A673 (cell line): ENCODE measurements around the gene PYGB. TPM values are rescaled to one million over a fixed set of nuclear protein-coding genes. Genes with fewer than 3 reads are reported as not detected.
A peak's percentile ranks its signal among the peaks of the same experiment; 100 is the strongest.

Source experiments
- BruUV-seq: library from RNA; stranded (reverse); fragments of 400-500 nt; replicated peaks from 2 replicates; lab custom pipeline; 2021; lab: Mats Ljungman, UMichigan
- CTCF ChIA-PET: fragments of 300-600 bp; sonication (Branson Sonifier 250); formaldehyde crosslinking; loops from one replicate; lab custom pipeline; 2022; ENCODE audit warnings: antibody characterized with exemption; lab: Charles Lee
- POLR2A ChIA-PET: fragments of 300-600 bp; sonication (Branson Sonifier 250); formaldehyde crosslinking; loops from one replicate; lab custom pipeline; 2022; ENCODE audit warnings: antibody characterized with exemption; ENCODE audit not compliant: low non-redundant PET; lab: Charles Lee
- DNase-seq: peaks from one replicate; pipeline ENCODE4 v3.0.0-alpha.2; 2015; ENCODE audit warnings: low spot score
- H3K27ac ChIP-seq: fragments of 200-600 bp; sonication (generic); 2 replicates; pipeline ENCODE4 v1.5.1; 2016; ENCODE audit warnings: mixed run types, low read depth, mild to moderate bottlenecking, mixed read lengths, antibody characterized with exemption, low read length; ENCODE audit not compliant: poor library complexity, severe bottlenecking
- H3K27me3 ChIP-seq: fragments of 200-600 bp; sonication (generic); replicated peaks from 2 replicates; pipeline ENCODE4 v1.6.1; 2017; ENCODE audit warnings: mixed run types, low read depth, mild to moderate bottlenecking, mixed read lengths, antibody characterized with exemption, low read length; ENCODE audit not compliant: insufficient read depth, poor library complexity
- H3K36me3 ChIP-seq: fragments of 200-600 bp; sonication (generic); 2 replicates; pipeline ENCODE4 v1.6.1; 2016; ENCODE audit warnings: mixed run types, mild to moderate bottlenecking, mixed read lengths, antibody characterized with exemption, low read length; ENCODE audit not compliant: insufficient read depth, poor library complexity, severe bottlenecking
- H3K4me1 ChIP-seq: fragments of 200-600 bp; sonication (generic); 2 replicates; pipeline ENCODE4 v1.6.1; 2017; ENCODE audit warnings: mixed run types, mild to moderate bottlenecking, mixed read lengths, antibody characterized with exemption, low read length; ENCODE audit not compliant: insufficient read depth, poor library complexity, severe bottlenecking
- H3K4me3 ChIP-seq: fragments of 200-600 bp; sonication (generic); 2 replicates; pipeline ENCODE4 v1.5.1; 2016; ENCODE audit warnings: low read depth, mixed run types, mild to moderate bottlenecking, mixed read lengths, low read length; ENCODE audit not compliant: poor library complexity, severe bottlenecking
- H3K9me3 ChIP-seq: fragments of 200-600 bp; sonication (generic); 2 replicates; pipeline ENCODE4 v1.6.1; 2016; ENCODE audit warnings: mixed run types, low read depth, mild to moderate bottlenecking, mixed read lengths, antibody characterized with exemption, low read length; ENCODE audit not compliant: poor library complexity, severe bottlenecking
- EZH2 ChIP-seq: fragments of 200-600 bp; sonication (generic); IDR thresholded peaks from 2 replicates; pipeline ENCODE4 v1.6.1; 2017; ENCODE audit warnings: borderline replicate concordance, low read depth, mild to moderate bottlenecking, mixed read lengths, antibody characterized with exemption, low read length; ENCODE audit not compliant: poor library complexity, severe bottlenecking
- intact Hi-C: fragments of 100-400 bp; cut with micrococcal nuclease; formaldehyde crosslinking; loops from one replicate; pipeline ENCODE4 v1.10.0; 2022; ENCODE audit not compliant: unreplicated experiment
- total RNA-seq: library from RNA; stranded (reverse); gene quantifications from 2 replicates; pipeline ENCODE4 v1.2.3, GENCODE V29; 2021
- TF ChIP-seq, protein P1 (sequence below): fragments of 300-800, 200-600 bp; sonication (generic); conservative IDR thresholded peaks from 2 replicates; pipeline ENCODE4 v1.5.1; 2017; ENCODE audit warnings: low read depth, mild to moderate bottlenecking, antibody characterized with exemption, low read length, moderate library complexity, mixed read lengths

The PYGB gene
- total RNA-seq, 1 experiment from 2014 or later: 52.3 TPM

DNA sequence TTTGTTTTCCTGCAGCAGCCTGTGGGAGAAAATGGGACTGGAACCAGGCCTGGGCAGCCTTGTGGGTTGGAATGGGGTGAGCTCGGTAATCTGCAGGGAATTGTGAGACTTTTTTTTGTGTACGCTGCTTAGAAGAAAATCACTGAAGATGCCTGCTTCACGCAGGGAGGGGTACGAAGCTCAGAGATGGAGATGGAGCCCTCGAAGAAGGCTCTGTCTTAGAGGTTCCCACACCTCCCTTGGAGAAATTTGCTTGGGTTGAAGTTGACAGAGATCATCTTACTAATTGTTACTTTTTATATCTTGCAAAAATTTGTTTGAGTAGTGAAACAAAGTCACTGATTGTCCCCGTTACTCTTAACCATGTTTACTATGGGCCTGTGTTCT, 894 bp downstream of the PYGB start:
- intact Hi-C loops: loop anchor here (5.0 kb wide), 1 partner anchor 171 kb away; no protein-coding TSS in a partner anchor
- ChIA-PET CTCF (no interaction called here), POLR2A (no interaction called here)
- TF ChIP-seq, protein P1, sequence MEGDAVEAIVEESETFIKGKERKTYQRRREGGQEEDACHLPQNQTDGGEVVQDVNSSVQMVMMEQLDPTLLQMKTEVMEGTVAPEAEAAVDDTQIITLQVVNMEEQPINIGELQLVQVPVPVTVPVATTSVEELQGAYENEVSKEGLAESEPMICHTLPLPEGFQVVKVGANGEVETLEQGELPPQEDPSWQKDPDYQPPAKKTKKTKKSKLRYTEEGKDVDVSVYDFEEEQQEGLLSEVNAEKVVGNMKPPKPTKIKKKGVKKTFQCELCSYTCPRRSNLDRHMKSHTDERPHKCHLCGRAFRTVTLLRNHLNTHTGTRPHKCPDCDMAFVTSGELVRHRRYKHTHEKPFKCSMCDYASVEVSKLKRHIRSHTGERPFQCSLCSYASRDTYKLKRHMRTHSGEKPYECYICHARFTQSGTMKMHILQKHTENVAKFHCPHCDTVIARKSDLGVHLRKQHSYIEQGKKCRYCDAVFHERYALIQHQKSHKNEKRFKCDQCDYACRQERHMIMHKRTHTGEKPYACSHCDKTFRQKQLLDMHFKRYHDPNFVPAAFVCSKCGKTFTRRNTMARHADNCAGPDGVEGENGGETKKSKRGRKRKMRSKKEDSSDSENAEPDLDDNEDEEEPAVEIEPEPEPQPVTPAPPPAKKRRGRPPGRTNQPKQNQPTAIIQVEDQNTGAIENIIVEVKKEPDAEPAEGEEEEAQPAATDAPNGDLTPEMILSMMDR: no peak
- TF ChIP-seq EZH2: no peak
- Histone ChIP-seq H3K27ac (peak overlapping the region; percentile 71), H3K9me3 (no peaks in the 10 kb centered on the region), H3K27me3 (no peaks in the 10 kb centered on the region), H3K4me3 (peak overlapping the region; percentile 94), H3K4me1 (peaks cover 9% of the 10 kb centered on the region), H3K36me3 (no peaks in the 10 kb centered on the region)
- no TSS peak for BruUV-seq
- DNase-seq: no peak

DNA sequence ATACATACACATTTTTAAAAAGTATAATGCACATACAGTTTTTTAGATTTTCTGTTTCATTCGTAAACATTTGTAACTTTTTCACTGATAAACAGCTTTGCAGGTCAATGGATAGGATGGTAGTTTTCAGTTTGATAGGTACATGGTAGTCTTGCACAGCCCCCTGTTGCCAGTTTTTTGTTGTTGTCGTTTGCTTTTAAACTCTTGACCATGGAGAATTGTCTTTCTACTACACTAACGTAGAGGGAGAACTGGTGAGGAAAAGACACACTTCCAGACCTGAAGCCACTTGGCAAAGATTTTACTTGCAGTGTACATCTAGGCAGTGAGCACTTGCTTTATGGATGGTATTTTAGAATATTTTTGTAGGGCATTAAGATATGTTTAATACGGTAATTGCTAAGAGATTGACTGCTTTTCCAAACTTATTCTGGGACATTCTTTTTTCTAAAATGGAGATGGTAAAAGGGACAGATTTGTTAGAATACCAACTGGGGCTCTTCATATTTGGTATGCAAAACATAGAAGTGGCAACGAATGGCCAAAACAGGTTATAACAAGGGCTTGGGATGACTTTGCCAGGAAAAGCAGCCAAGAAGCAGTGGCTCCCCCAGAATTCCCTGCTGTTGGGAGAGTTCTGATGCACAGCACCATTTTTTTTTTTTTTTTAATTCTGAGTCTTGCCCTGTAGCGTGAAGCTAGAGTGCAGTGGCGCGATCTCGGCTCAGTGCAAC, 1.5 kb downstream of the PYGB start:
- Histone ChIP-seq H3K4me3 (peak overlapping the region; percentile 94), H3K36me3 (no peaks in the 10 kb centered on the region), H3K9me3 (no peaks in the 10 kb centered on the region), H3K4me1 (peaks cover 9% of the 10 kb centered on the region), H3K27me3 (no peaks in the 10 kb centered on the region), H3K27ac (no peak overlapping the region)
- TSS peak; percentile 52 for BruUV-seq
- ChIA-PET POLR2A (no interaction called here), CTCF (interaction anchor here (0.6 kb wide), 1 partner anchor 142 kb away, joined by 4 read pairs; no protein-coding TSS in a partner anchor)
- DNase-seq: no peak
- TF ChIP-seq, protein P1: no peak
- TF ChIP-seq EZH2: no peak
- intact Hi-C loops: loop anchor here (5.0 kb wide), 1 partner anchor 172 kb away; no protein-coding TSS in a partner anchor

DNA sequence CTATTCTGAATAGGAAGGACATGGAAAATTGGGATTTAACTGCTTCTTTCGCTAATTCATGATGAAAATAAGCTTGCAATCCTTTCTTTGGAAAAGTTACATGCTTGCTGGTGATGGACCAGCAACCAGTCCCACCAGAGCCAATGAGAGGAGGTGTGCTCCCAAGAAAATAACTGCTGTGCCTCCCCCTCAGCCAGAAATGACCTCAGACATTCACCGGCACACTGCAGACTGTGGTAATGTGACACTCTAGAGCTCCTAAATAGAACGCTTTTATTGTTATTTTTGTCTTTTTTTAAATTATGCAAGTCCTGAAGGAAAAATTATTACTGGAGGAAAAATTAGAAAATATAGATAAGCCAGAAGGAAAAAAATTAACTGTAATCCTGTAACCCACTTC, 2.6 kb downstream of the PYGB start:
- Histone ChIP-seq H3K4me1 (peaks cover 9% of the 10 kb centered on the region), H3K9me3 (no peaks in the 10 kb centered on the region), H3K36me3 (no peaks in the 10 kb centered on the region), H3K4me3 (no peak overlapping the region), H3K27ac (no peak overlapping the region), H3K27me3 (no peaks in the 10 kb centered on the region)
- ChIA-PET POLR2A (no interaction called here), CTCF (no interaction called here)
- TF ChIP-seq, protein P1: no peak
- TF ChIP-seq EZH2: no peak
- no TSS peak for BruUV-seq
- no peak for DNase-seq
- intact Hi-C loops: no loop called here
